NCI-H82 (cell line): ENCODE measurements around the gene FBXO9.

Source experiments
- DNase-seq: peaks from one replicate; lab custom pipeline; 2025; lab: John Stamatoyannopoulos, UW

FBXO9 gene

GRCh38 chr6:53095270-53095669 lies 30.1 kb downstream of the FBXO9 start:
- no peak for DNase-seq

- DNase-seq, result no peak
Observed at GRCh38 chr6:53095716-53096115, 30.5 kb downstream of the FBXO9 start.

DNA sequence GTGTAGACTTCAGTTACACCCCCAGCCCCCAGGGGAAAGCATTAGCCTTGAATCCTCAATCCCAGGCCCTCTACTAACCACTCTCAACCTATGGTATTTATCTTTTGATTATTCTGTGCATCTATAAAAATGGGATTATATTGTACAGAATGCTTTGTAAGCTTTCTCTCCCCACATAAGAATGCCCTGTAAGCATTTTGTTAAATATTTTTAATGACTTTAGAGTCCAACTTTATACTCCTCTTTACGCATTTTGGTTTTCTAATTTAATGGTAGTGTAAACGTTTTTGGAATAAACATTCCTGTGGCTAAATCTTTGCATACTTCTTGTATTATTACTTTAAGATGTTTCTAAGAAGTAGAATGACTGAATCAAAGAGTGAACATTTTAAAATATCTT lies 35.4 kb downstream of the FBXO9 start:
- no peak for DNase-seq

DNA sequence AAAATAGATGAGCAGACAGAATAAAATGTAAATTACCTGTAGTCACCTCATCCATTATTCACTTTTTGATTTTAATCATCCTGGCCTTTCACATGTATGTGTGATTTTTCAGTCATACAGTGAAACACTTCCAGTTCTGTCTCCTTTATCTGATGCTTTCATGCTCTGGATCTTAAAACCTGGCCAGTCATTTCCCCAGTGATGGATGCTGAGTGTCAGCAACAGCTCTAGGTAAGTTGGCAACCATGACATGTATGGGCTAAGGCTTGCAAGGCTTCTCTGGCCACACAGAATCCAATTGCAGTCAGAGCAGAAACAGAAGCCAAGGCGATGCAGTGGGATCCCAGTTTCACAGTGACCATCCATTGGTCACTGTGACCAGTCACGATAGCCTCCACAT lies 35.8 kb downstream of the FBXO9 start:
- DNase-seq, result no peak

GRCh38 chr6:53103993-53104675 lies 38.9 kb downstream of the FBXO9 start:
- DNase-seq, result peak; percentile 22

GRCh38 chr6:53104916-53105315 lies 39.7 kb downstream of the FBXO9 start:
- DNase-seq, result no peak

DNA sequence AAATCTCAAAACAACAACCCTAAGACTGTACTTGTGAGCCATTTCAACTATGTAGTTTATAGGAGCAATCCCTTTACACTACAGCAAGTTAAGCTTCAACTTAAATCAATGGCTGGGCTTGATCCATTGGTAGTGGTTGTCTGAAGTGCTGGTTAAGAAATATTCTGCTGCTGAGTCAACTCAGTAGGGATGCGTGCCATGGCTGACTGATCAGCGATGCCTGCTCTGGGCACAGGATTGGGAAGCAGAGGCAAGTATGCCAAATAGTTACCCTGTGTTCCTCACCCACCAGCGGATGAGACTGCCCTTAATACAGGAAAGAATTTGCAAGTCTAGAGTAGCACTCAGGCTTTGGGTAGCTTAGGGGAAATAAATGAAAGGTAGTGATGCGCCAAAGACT lies 41.9 kb downstream of the FBXO9 start:
- DNase-seq, result no peak

- no peak for DNase-seq
Observed at GRCh38 chr6:53109612-53110011, 44.4 kb downstream of the FBXO9 start.

GRCh38 chr6:53111865-53112264 lies 46.7 kb downstream of the FBXO9 start:
- DNase-seq, result no peak

GRCh38 chr6:53112404-53112803 lies 47.2 kb downstream of the FBXO9 start:
- no peak for DNase-seq

DNA sequence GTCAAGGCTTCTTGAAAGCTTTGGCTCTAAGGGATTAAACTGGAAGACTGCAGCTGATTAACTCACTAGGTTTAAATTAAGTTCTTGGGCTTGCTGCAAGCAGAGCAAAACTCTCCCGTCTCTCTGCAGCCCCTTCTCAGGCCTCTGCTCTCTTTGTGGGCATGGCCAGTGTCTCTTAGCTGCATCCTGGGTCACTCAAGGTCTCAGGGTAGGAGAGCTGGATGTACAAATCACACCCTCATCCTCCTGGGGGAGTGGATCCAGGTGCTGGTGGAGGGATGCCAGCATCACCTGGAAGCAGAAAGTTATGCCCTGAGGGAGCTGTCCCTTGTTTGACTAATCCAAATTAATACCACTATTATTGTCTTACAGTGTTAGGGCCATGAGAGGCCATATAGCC lies 47.7 kb downstream of the FBXO9 start:
- DNase-seq, result peak; percentile 79

- no peak for DNase-seq
Observed at GRCh38 chr6:53113742-53114141, 48.5 kb downstream of the FBXO9 start.

DNA sequence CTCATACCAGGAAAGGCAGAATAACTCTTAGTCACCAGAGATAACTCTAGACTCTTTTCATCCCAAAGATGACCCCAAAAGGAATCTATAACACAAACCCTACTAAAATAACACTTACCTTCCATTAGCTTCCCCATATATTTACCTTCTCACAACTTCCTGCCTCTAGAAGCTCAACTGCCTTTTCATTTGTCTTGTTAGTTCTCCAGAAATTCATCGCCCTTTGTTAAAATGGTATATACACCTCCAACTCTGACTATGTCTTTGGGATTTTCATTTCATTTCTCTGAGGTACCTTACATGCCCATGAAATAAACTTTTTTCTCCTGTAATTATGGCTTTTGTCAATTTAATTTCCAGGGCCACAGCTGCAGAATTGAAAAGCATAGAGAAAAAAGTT lies 49.9 kb downstream of the FBXO9 start:
- DNase-seq, result no peak

DNA sequence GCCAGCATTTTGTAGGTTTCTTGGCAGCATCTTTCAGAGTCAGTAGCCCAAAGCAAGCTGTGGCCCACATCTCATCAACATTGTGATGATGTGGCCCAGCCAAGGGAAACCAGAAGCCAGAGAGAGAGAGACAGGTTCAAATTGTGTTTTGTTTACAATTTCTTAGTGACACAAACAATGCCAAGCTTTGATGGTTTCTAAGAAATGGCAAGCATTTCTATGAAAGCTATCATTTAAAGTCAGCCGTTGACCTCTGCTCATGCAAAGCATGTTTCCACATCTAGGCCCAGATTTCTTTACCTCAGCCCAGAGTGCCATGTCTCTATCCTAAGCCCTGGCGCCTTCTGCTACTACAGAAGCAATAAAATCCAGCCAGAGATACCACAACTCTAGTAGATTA lies 50.5 kb downstream of the FBXO9 start:
- DNase-seq, result no peak

DNA sequence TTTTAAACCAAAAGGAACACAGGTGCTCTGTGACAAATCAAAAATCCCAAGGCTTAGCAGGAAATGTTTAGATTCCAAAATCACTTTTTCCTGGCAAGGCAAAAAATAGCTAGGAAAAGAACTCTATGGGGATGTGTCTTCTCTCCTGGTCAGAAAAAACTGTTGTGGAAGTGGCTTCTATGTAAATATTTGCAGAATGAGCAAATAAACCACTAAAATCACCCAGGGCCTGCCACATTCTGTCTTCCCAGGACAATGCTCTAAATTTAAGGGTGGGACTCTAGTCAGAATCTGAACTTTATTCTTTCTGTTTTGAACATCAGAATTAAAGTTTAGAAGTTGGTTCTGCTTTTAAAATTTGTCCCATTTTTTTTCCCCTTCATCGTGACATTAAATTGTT lies 54.1 kb downstream of the FBXO9 start:
- no peak for DNase-seq

GRCh38 chr6:53119772-53120409 lies 54.7 kb downstream of the FBXO9 start:
- peak; percentile 56 for DNase-seq

DNA sequence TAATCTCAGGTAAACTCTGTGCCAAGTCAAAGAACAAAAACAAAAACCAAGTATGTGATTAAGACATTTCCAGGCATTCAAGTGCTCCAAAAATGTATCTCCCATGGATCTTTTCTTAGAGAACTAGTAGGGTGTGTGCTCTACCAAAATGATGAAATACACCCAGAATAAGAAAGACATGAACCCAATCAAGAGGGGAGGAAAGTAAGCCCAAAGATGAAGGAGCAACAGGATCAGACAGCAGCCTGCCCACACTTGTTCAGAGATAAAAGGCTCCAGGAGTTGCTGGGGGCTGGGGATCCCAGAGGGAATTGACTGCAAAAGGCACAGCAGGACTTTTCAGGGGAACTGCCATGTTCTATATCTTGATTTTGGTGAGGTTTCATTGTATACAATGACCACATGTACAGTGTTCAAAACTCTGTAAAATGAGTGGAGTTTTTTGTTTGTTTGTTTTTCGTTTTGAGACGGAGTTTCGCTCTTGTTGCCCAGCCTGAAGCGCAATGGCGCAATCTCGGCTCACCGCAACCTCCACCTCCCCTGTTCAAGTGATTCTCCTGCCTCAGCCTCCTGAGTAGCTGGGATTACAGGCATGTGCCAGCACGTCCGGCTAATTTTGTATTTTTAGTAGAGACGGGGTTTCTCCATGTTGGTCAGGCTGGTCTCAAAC lies 59.1 kb downstream of the FBXO9 start:
- no peak for DNase-seq

- no peak for DNase-seq
Observed at GRCh38 chr6:53125276-53125675, 60.1 kb downstream of the FBXO9 start.

GRCh38 chr6:53128842-53129241 lies 63.6 kb downstream of the FBXO9 start:
- DNase-seq, result no peak

- no peak for DNase-seq
Observed at GRCh38 chr6:53130569-53131290, 65.5 kb downstream of the FBXO9 start.

DNA sequence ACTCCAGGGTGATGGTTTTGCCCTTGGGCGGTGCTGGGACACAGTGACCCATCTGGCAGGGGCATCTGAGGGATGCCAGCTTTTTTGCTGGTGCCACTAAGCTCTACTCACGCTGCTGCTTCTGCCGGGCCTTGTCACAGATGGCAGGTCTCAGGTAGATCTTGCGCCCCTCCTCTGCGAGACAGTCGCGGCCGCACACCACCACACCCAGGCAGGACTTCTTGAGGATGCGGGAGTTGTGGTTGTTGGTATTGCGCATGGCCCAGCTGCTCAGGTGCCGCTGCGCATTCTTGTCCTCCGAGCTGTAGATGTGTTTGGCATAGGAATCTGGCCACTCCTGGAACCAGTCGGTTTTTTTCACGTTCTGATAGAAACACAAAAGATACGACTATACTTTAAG lies 68.8 kb downstream of the FBXO9 start:
- DNase-seq, result no peak

DNA sequence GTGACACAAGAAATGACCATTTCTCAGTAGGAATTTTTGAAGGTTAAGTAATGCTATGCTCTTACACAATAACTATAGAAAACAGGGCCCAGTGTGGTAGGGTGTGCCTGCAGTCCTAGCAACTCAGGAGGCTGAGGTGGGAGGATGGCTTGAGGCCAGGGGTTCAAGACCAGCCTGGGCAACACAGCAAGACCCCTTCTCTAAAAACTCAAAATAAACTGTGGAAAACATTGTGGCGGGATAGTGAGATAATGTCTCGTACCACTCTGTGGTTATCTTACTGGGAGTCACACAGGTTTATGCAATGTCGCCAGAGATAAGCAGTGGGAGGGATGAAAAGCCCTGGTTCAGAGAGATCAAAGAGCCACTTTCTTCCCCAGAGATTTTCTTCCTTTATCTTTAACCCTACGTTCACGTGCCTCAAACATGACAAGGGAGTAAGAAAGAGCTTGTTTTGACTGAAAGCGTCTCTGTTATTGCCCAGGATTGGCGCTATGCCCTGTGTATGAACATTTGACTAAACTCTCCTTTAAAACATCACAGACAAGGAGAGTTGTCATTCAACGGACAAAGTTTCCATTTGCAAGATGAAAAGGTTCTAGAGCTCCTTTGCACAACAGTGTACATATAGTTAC lies 69.5 kb downstream of the FBXO9 start:
- no peak for DNase-seq
